ENCODE results near the gene MTLN. TPM values are rescaled to one million over a fixed set of nuclear protein-coding genes. Genes with fewer than 3 reads are reported as not detected.
"Not testable (repeated sequence)": the region's sequence is repeated elsewhere in the genome, so short reads cannot be mapped to it uniquely, and the experiment has no call there.

Gene MTLN
- total and polyA plus RNA-seq, 2 experiments from 2014 or later = 42.1 to 78.9 TPM

- H3K4me2 ChIP-seq = no peak overlapping the region
- H4K20me1 ChIP-seq (ENCODE audit: insufficient read depth, poor library complexity, severe bottlenecking) = no peaks in the 10 kb centered on the region
- 54% methylated on average over 2 of the region's 2 CpGs for WGBS (ENCODE audit: low lambda C conversion rate, missing lambda C conversion rate)
- no peaks in the 10 kb centered on the region for H3K36me3 ChIP-seq (replicated peaks; ENCODE audit: insufficient read depth, low read depth)
- H2AFZ ChIP-seq = no peak overlapping the region
- peaks cover 9% of the 10 kb centered on the region for H3K4me1 ChIP-seq (ENCODE audit: insufficient read depth)
- peaks cover 5% of the 10 kb centered on the region for H3K27me3 ChIP-seq
- no peak overlapping the region for H3K27ac ChIP-seq
- H3K9me3 ChIP-seq (ENCODE audit: low read depth) = no peaks in the 10 kb centered on the region
- no peak overlapping the region for H3K4me3 ChIP-seq
- peaks cover 9% of the 10 kb centered on the region for H3K79me2 ChIP-seq
- H3K9me2 ChIP-seq (replicated peaks; ENCODE audit: insufficient read depth) = no peaks in the 10 kb centered on the region
- TF ChIP-seq, protein P1, sequence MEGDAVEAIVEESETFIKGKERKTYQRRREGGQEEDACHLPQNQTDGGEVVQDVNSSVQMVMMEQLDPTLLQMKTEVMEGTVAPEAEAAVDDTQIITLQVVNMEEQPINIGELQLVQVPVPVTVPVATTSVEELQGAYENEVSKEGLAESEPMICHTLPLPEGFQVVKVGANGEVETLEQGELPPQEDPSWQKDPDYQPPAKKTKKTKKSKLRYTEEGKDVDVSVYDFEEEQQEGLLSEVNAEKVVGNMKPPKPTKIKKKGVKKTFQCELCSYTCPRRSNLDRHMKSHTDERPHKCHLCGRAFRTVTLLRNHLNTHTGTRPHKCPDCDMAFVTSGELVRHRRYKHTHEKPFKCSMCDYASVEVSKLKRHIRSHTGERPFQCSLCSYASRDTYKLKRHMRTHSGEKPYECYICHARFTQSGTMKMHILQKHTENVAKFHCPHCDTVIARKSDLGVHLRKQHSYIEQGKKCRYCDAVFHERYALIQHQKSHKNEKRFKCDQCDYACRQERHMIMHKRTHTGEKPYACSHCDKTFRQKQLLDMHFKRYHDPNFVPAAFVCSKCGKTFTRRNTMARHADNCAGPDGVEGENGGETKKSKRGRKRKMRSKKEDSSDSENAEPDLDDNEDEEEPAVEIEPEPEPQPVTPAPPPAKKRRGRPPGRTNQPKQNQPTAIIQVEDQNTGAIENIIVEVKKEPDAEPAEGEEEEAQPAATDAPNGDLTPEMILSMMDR (IDR thresholded peaks at IDR 0.05; ENCODE audit: poor library complexity) = no peak
- TF ChIP-seq EZH2 (IDR thresholded peaks at IDR 0.05; ENCODE audit: borderline replicate concordance) (no peak), EZH2phosphoT487 (IDR thresholded peaks at IDR 0.05; ENCODE audit: low read depth, severe bottlenecking, unreplicated experiment) (no peak)
- no peak for DNase-seq (ENCODE audit: low spot score)
Measured at GRCh38 chr2:110215091-110215490, 2.7 kb upstream of the MTLN start.

DNA sequence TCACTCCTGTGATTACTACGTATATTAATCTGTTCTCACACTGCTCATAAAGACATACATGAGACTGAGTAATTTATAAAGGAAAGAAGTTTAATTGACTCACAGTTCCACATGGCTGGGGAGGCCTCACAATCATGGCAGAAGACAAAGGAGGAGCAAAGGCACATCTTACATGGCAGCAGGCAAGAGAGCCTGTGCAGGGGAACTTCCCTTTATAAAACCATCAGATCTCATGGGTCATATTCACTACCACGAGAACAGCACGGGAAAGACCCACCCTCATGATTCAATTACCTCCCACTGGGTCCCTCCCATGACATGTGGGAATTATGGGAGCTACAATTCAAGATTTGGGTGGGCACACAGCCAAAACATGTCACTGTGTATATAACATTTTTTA lies 1.2 kb upstream of the MTLN start:
- not testable (repeated sequence) for H3K9me2 ChIP-seq (replicated peaks; ENCODE audit: insufficient read depth); H3K4me1 ChIP-seq (ENCODE audit: insufficient read depth); H4K20me1 ChIP-seq (ENCODE audit: insufficient read depth, poor library complexity, severe bottlenecking); H3K27ac ChIP-seq; H3K36me3 ChIP-seq (replicated peaks; ENCODE audit: insufficient read depth, low read depth); H3K9me3 ChIP-seq (ENCODE audit: low read depth); DNase-seq (ENCODE audit: low spot score); H3K4me2 ChIP-seq; H3K27me3 ChIP-seq; H3K79me2 ChIP-seq; H3K4me3 ChIP-seq; H2AFZ ChIP-seq
- 67% methylated on average over 3 of the region's 3 CpGs for WGBS (ENCODE audit: low lambda C conversion rate, missing lambda C conversion rate)

DNA sequence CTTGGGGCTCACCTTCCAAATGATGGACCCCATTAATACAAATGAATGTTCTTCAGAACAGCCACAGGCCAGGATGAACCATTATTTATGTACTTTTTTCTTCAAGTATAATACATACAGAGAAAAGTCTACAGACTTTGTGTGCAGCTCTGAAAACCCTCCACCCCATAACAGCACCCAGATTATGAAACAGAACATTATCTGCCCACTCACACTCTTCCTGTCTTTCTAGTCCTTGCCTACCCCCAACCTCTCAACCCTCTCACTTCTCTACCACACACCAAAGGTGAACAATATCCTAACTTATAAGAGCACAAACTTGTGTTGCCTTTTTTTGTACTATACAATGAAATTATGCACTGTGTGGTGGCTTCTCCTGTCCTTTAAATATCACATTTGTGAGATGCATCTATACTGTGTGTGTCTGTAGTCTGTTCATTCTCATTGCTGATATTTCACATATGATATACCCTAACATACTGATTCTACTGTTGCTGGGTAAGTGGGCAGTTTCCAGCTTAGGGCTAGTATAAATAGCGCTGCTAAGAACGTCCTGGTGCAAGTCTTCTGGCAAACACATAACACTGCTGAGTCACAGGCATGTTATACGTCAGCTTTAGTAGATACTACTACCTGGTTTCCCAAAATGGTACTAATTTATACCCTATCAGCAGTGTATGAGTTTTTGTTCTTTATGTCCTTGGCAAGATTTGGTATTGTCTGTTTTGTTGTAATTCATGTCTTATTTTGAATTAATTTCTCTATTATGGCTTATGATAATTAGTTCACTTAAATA lies 6.5 kb downstream of the MTLN start:
- H3K9me2 ChIP-seq (replicated peaks; ENCODE audit: insufficient read depth) = no peaks in the 10 kb centered on the region
- H3K36me3 ChIP-seq (replicated peaks; ENCODE audit: insufficient read depth, low read depth) = no peaks in the 10 kb centered on the region
- H3K4me2 ChIP-seq = peak overlapping the region; percentile 85
- H2AFZ ChIP-seq = peak overlapping the region; percentile 85
- peaks cover under 1% of the 10 kb centered on the region for H3K4me1 ChIP-seq (ENCODE audit: insufficient read depth)
- H3K9me3 ChIP-seq (ENCODE audit: low read depth) = no peaks in the 10 kb centered on the region
- no peak overlapping the region for H3K4me3 ChIP-seq
- H3K79me2 ChIP-seq = no peaks in the 10 kb centered on the region
- no peak overlapping the region for H3K27ac ChIP-seq
- no peak for TF ChIP-seq EZH2phosphoT487 (IDR thresholded peaks at IDR 0.05; ENCODE audit: low read depth, severe bottlenecking, unreplicated experiment)
- TF ChIP-seq, protein P1 (IDR thresholded peaks at IDR 0.05; ENCODE audit: poor library complexity) = no peak
- TF ChIP-seq EZH2 (IDR thresholded peaks at IDR 0.05; ENCODE audit: borderline replicate concordance) = no peak
- no peak for DNase-seq (ENCODE audit: low spot score)
- no peaks in the 10 kb centered on the region for H3K27me3 ChIP-seq
- 69% methylated on average over 3 of the region's 3 CpGs for WGBS (ENCODE audit: low lambda C conversion rate, missing lambda C conversion rate)
- H4K20me1 ChIP-seq (ENCODE audit: insufficient read depth, poor library complexity, severe bottlenecking) = no peaks in the 10 kb centered on the region

DNA sequence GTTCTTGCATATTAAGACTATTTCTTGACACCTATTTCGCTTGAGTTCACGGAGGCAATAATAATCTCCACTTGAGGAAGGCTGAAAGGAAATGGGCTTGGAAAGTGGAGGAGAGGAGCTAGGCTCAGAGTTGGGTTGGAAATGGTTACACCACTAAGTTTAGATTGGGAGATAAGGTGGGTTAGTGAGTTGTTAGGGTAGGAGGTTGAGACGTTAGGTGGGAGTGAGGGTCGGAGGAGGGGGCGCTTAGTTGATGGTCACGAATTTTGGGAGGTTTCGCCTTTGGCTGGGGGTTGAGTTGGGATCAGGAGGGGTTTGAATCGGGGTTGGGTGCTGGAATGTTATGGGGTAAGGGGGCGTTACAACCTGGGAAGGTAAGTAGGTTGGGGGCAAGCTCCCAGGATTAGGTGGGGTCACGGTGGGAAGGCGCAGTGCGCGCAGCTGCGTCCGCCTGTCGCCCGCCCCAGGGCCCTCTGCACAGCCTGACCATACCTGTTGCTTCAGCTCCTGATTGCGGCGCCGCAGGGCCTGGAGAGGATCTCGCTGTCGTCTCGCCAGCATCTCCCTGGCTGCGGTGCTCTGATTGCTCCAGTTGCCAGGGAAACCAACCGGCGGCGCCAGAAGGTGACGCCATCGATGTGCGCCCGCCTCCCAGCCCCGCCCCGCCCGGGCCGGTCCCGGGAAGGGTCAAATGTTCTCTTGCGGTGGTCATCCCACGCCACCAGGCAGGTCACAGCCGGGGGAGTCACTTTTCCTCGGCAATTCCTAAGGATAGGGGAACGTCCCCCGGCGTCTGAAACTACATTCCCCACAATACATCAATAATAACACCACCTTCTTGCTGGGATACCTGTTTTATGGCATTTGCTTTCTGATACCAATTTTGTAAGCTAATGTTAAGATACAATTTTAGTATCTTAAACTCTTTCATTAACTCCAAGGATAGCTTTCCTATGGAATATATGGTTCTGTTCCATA lies 7.7 kb downstream of the MTLN start, which contains the start of gene NPHP1:
Gene NPHP1 (minus strand): TSS at position 606 of the 978 bp plus-strand sequence. CDS start 45 bp downstream, at position 561.
- Histone ChIP-seq H3K27me3 (no peaks in the 10 kb centered on the region), H3K9me3 (ENCODE audit: low read depth) (no peaks in the 10 kb centered on the region), H4K20me1 (ENCODE audit: insufficient read depth, poor library complexity, severe bottlenecking) (no peaks in the 10 kb centered on the region), H3K79me2 (no peaks in the 10 kb centered on the region), H3K27ac (peak within 1 kb of the TSS; percentile 45), H2AFZ (peak within 1 kb of the TSS; percentile 85), H3K4me2 (peak within 1 kb of the TSS; percentile 85), H3K36me3 (replicated peaks; ENCODE audit: insufficient read depth, low read depth) (no peaks in the 10 kb centered on the region), H3K4me1 (ENCODE audit: insufficient read depth) (no peaks in the 10 kb centered on the region), H3K9me2 (replicated peaks; ENCODE audit: insufficient read depth) (no peaks in the 10 kb centered on the region), H3K4me3 (peak within 1 kb of the TSS; percentile 63)
- DNase-seq (ENCODE audit: low spot score) = peak; percentile 93
- TF ChIP-seq EZH2 (IDR thresholded peaks at IDR 0.05; ENCODE audit: borderline replicate concordance) = no peak
- TF ChIP-seq EZH2phosphoT487 (IDR thresholded peaks at IDR 0.05; ENCODE audit: low read depth, severe bottlenecking, unreplicated experiment) = no peak
- TF ChIP-seq, protein P1 (IDR thresholded peaks at IDR 0.05; ENCODE audit: poor library complexity) = no peak
- 5% methylated on average over 23 of the region's 43 CpGs for WGBS (ENCODE audit: low lambda C conversion rate, missing lambda C conversion rate)

All from hepatocyte (in vitro differentiated cells).